IPS-20b (cell line): ENCODE data around the gene CANT1.
"Not testable (repeated sequence)": the region's sequence is repeated elsewhere in the genome, so short reads cannot be mapped to it uniquely, and the experiment has no call there.

Experiments used
- H3K27ac ChIP-seq: one replicate; pipeline ENCODE4 v1.5.1; 2013; ENCODE audit warnings: low read length
- H3K27me3 ChIP-seq: 2 replicates; pipeline ENCODE4 v1.6.1; 2013; ENCODE audit warnings: mild to moderate bottlenecking, low read length, inconsistent platforms; ENCODE audit not compliant: insufficient read depth
- H3K36me3 ChIP-seq: 2 replicates; pipeline ENCODE4 v1.6.1; 2013; ENCODE audit warnings: low read depth, mild to moderate bottlenecking, inconsistent platforms, low read length, moderate library complexity; ENCODE audit not compliant: insufficient read depth
- H3K4me1 ChIP-seq: 2 replicates; pipeline ENCODE4 v1.6.1; 2013; ENCODE audit warnings: mild to moderate bottlenecking, control low read depth, inconsistent platforms, low read length, moderate library complexity; ENCODE audit not compliant: insufficient read depth
- H3K4me3 ChIP-seq: 2 replicates; pipeline ENCODE4 v1.5.1; 2013; ENCODE audit warnings: mild to moderate bottlenecking, low read length, inconsistent platforms
- H3K9ac ChIP-seq: 2 replicates; pipeline ENCODE4 v1.6.1; 2013; ENCODE audit warnings: low read depth, mild to moderate bottlenecking, inconsistent platforms, low read length, moderate library complexity
- H3K9me3 ChIP-seq: 2 replicates; pipeline ENCODE4 v1.6.1; 2013; ENCODE audit warnings: mild to moderate bottlenecking, low read depth, low read length, inconsistent platforms; ENCODE audit not compliant: insufficient read depth

Gene CANT1

DNA sequence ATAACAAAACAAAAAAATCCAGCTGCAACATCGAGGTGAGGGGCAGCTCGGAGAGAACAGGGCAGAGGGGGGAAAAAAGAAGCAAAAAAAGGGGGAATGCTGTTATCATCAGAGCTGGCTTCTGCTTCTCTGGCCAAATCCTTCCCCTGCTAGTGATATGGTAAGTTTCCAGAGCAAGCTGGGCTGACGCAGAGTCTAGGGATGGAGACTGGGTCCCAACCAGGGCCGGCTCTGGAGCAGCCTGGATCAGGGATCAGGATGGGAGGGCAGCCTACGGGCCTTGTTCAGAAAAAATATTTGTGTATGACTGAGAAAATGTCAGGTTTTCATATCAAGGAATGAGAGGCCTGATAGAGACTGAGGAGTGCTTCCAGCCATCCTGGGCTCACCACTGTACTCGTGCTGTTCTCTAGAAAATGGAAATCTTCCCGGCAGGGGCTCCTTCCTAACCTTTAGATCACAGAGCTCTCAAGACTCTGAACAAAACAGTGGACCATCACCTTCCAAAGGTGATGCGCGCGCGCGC, 13.7 kb upstream of the CANT1 start:
- Histone ChIP-seq H3K9ac (no peak overlapping the region; the same call in 1 of the 2 replicates), H3K9me3 (no peaks in the 10 kb centered on the region), H3K27ac (no peak overlapping the region), H3K27me3 (peaks cover 93% of the 10 kb centered on the region), H3K36me3 (no peaks in the 10 kb centered on the region), H3K4me1 (peaks cover 4% of the 10 kb centered on the region), H3K4me3 (peak overlapping the region; percentile 84; the same call in 1 of the 2 replicates)

DNA sequence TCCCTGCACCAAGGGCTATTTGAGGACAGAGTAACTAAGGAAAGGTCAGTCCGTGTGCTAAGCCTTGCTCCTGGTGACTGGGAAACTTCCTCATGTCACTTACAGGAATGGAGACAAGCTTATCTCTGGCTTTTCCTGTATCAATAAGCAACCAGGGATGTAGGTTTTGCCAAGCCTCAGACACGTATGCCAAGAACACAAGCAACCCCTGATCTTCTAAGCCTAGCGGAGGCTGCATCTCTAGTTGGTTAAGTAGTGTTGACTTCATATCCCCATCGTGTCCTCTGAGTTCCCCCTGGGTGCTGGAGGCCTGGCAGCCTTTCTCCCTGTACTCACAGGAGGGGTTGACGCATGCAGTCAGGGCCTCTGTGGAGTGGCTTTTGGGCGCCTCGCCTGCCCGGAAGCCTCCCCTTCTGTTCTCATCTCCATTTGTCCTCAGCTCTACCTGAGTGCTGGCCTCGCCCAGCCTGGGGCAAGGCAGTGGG, 13.0 kb upstream of the CANT1 start:
- H3K27me3 ChIP-seq, result peaks cover 86% of the 10 kb centered on the region
- H3K27ac ChIP-seq, result no peak overlapping the region
- no peak overlapping the region for H3K4me3 ChIP-seq
- H3K4me1 ChIP-seq, result peaks cover 4% of the 10 kb centered on the region
- H3K9me3 ChIP-seq, result no peaks in the 10 kb centered on the region
- H3K36me3 ChIP-seq, result no peaks in the 10 kb centered on the region
- no peak overlapping the region for H3K9ac ChIP-seq

DNA sequence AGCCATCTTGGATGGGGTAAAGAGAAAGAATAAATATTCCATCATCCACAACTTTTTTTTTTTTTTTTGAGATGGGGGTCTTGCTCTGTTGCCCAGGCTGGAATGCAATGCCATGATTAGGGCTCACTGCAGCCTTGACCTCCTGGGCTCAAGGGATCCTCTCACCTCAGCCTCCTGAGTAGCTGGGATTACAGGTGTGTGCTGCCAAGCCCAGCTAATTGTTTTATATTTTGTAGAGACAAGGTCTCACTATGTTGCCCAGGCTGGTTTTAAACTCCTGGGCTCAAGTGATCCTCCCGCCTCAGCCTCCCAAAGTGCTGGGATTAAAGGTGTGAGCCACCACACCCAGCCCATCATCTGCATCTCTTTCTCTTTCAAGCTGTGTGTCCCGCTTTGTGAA, 12.4 kb upstream of the CANT1 start:
- H3K4me1 ChIP-seq, H3K4me3 ChIP-seq, H3K36me3 ChIP-seq, H3K9me3 ChIP-seq, H3K9ac ChIP-seq, H3K27ac ChIP-seq: not testable (repeated sequence)
- peaks cover 80% of the 10 kb centered on the region for H3K27me3 ChIP-seq

DNA sequence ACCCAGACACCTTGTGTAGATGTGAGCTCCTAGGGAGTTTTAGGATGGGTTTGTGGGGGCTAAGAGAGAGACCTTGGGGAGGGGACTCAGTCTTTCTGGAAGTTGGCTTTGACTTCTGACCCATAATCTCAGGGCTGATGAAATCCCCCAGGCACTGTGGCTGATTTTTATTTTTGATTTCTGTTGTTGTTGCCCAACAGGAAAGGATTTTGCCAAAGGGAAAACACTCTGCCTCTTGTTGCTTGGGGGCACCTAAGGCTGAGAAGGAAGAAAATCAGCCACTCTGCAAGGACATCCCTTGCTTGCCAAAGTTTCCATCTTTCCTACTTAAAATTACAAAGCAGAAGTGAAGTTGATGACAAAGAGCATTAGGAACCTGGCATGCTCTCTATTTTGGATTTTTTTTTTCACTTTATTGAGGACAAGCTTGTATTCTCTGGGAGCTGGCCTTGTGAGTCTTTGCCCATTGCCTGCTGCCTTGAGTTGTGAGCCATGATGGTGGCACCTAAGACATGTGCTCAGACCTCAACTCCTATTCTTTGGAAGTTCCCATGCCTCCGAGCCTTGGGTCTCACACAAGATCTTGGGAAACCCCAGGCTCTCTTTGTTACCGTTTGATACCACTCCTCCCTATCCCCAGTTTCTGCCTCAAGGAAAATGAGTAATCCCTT, 11.2 kb upstream of the CANT1 start:
- peaks cover 4% of the 10 kb centered on the region; the same call in 1 of the 2 replicates for H3K4me1 ChIP-seq
- H3K36me3 ChIP-seq, result no peaks in the 10 kb centered on the region
- H3K27me3 ChIP-seq, result peaks cover 68% of the 10 kb centered on the region
- H3K9ac ChIP-seq, result no peak overlapping the region
- no peak overlapping the region for H3K27ac ChIP-seq
- H3K4me3 ChIP-seq, result no peak overlapping the region
- peaks cover 14% of the 10 kb centered on the region for H3K9me3 ChIP-seq

DNA sequence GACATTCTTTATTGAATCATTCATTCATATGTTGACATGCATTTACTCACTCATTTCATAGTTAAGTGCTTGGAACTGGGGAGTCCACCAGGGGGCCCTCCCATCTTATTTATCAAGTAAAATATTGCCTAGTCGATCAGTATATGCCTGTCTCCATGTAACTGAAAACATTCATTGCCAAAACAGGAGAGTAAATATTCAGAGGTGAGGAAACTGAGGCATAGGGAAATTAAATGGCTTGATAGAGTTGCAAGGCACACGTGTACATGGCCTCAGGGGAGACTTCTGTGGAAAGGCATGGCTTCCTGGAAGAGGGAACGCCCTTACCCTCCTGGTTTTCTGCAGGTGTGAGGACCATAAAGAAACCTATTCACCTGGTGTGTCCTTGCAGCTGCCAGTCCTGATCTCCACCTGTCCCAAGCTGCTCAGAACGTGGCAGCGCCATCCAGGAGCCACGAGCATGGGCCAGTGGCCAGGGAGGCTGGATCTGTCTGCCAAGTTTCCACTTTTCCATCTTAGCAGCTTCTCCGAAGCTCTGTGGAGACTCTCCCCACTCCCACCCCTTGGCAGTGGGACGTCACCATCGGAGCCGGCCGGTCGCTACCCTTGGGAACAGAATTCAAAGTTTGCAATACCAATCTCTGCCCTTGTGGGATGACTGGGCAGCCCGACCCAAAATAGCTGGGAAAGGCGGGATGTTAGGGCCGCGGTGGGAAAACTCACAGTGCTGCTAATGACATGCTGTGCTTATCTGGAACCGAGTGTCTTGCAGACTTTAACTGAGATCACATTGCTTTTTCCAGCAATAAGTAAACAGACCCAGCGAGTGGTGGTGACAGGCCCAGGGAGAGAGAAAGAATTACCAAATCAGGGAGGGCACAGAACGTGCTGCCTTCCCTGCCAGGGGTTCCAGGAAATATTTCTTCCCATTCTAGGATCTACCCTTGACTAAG, 10.3 kb upstream of the CANT1 start:
- Histone ChIP-seq H3K27me3 (peaks cover 60% of the 10 kb centered on the region), H3K4me1 (peaks cover 4% of the 10 kb centered on the region; the same call in 1 of the 2 replicates), H3K9ac (no peak overlapping the region), H3K4me3 (no peak overlapping the region), H3K9me3 (peaks cover 20% of the 10 kb centered on the region), H3K36me3 (no peaks in the 10 kb centered on the region), H3K27ac (no peak overlapping the region)

DNA sequence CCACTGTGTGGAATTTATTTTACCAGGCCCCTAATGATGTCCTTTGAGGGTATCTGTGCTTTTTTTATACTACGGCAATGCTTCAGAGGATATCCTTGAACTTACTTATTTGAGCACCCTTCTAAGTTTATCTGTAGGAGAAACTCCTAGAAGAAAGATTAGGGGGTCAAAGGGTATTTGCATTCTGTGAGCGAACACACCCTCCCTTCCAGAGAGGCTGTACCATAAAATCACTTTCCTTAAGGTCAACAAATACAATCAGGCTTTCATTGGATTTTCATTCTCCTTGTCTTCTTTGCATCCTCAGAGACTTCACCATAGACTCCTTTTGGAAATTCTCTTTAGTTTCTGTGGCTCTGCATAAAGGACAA, 9.7 kb upstream of the CANT1 start:
- Histone ChIP-seq H3K4me3 (no peak overlapping the region), H3K4me1 (peaks cover 4% of the 10 kb centered on the region; the same call in 1 of the 2 replicates), H3K9ac (no peak overlapping the region), H3K27me3 (peaks cover 53% of the 10 kb centered on the region), H3K27ac (no peak overlapping the region), H3K36me3 (no peaks in the 10 kb centered on the region), H3K9me3 (peaks cover 27% of the 10 kb centered on the region)

DNA sequence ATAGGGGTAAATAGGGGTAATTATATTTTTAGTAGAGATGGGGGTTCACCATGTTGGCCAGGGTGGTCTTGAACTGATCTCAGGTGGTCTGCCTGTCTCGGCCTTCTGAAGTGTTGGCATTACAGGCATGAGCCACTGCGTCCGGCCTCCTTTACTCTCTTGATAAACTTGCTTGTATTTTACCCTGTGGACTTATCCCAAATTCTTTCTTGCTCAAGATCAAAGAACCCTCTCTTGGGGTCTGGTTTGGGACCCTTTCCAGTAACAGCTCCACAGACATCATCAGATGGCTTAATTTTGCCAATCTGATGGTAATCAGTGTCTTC, 8.8 kb upstream of the CANT1 start:
- H3K9ac ChIP-seq, result no peak overlapping the region
- no peak overlapping the region for H3K4me3 ChIP-seq
- H3K36me3 ChIP-seq, result no peaks in the 10 kb centered on the region
- H3K27ac ChIP-seq, result no peak overlapping the region
- H3K4me1 ChIP-seq, result peaks cover under 1% of the 10 kb centered on the region; the same call in 1 of the 2 replicates
- peaks cover 44% of the 10 kb centered on the region for H3K27me3 ChIP-seq
- peaks cover 36% of the 10 kb centered on the region for H3K9me3 ChIP-seq

DNA sequence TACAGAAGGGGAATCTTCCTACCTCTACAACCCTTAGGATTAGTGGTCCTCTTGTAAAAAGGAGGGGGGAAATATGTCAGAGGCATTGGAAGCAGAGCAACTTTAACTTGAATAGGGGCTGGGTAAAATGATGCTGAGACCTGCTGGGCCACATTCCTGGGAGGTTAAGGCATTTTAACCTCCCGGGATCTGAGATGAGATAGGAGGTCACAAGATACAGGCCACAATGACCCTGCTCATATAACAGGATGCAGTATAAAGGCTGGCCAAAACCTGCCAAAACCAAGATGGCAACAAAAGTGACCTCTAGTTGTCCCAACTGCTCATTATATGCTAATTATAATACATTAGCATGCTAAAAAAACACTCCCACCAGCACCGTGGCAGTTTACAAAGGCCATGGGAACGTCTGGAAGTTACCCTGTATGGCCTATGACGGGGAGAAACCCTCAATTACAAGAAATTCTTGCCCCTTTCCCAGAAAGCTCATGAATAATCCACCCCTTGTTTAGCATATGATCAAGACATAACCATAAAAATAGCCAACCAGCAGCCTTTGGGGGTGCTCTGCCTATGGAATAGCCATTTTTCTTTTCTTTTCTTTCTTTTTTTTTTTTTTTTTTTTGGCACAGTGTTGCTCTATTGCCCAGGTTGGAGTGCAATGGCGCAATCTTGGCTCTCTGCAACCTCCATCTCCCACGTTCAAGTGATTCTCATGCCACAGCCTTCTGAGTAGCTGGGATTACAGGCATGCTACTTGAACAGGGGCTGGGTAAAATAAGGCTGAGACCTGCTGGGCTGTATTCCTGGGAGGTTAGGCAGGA, 8.2 kb upstream of the CANT1 start:
- H3K27me3 ChIP-seq, result peaks cover 38% of the 10 kb centered on the region
- no peak overlapping the region for H3K27ac ChIP-seq
- H3K9ac ChIP-seq, result no peak overlapping the region
- H3K4me3 ChIP-seq, result no peak overlapping the region
- H3K9me3 ChIP-seq, result peaks cover 40% of the 10 kb centered on the region
- no peaks in the 10 kb centered on the region for H3K4me1 ChIP-seq
- H3K36me3 ChIP-seq, result no peaks in the 10 kb centered on the region

DNA sequence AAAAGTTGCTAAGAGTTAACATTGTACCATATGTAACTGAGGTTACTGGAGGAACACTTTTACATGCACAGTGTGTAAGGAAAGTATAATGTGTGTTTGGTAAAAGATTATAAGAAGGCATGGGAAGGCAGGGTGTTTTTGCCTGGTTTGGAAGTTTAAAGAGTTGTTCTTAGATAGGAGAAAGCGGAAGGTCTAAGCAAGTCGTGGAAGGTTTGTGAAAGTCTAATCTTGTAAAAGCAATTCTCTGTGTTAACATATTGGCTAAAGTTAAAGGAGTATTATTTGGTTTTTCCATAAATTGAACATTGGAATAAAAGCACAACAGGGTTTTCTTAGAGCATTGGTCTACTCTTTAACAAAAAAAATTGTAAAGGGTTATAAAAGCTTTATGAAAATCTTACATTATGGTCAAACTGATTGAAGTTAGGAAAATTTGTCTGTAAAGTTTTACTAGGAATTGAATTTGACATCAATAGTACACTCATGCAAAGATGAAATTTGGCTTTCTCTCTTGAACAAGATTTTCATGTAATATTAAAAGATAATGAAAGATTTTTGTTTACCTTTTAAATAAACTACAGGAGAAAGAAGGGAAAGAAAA, 4.7 kb upstream of the CANT1 start:
- H3K27me3 ChIP-seq, result peaks cover 3% of the 10 kb centered on the region; the same call in 1 of the 2 replicates
- H3K36me3 ChIP-seq, result no peaks in the 10 kb centered on the region

DNA sequence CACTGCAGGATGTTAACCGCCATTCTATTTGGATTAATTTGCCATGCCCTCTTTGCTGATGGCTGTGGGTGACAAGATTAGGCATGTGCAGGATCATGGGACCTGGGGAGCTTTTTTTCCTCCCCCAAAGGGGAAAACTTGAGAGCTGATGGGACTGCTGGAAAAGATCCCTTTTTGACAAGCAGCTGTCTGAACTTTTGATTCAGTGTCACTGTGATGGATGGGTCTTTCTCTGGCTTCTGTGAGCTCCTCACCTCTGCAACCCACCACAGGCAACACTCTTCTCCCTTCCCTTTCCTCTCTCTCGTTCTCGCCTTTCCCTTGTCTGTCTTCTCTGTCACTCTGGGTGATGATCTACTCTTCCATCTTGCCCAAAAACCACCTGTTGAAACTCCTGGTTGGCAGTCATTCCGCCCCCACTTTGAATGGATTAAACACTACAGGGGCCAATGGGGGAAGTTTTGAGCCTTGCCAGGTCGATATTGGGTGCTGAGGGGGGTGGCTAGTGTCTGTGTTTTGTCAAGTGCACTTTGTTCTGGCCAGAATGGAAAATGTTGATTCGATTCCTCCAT, 3.1 kb upstream of the CANT1 start:
- Histone ChIP-seq H3K9ac (no peak overlapping the region), H3K36me3 (no peaks in the 10 kb centered on the region), H3K4me3 (no peak overlapping the region), H3K4me1 (peaks cover 4% of the 10 kb centered on the region), H3K27ac (no peak overlapping the region), H3K27me3 (peaks cover 16% of the 10 kb centered on the region), H3K9me3 (peaks cover 45% of the 10 kb centered on the region)

More for the DNA sequence above, 4.7 kb upstream of the CANT1 start:
- no peak overlapping the region for H3K4me3 ChIP-seq
- H3K4me1 ChIP-seq, result no peaks in the 10 kb centered on the region; the same call in 1 of the 2 replicates
- H3K9me3 ChIP-seq, result peaks cover 45% of the 10 kb centered on the region
- H3K27ac ChIP-seq, result no peak overlapping the region
- no peak overlapping the region for H3K9ac ChIP-seq
